PFSK-1 (cell line): Measurements from ENCODE around the gene UBALD2.
A peak's percentile ranks its signal among the peaks of the same experiment; 100 is the strongest.

Source experiments
- POLR2AphosphoS5 ChIP-seq: IDR thresholded peaks from 2 replicates; pipeline ENCODE4 v1.6.1; 2012; ENCODE audit warnings: low read depth, mild to moderate bottlenecking, control low read depth, low read length, moderate library complexity
- SIN3A ChIP-seq: IDR thresholded peaks from 2 replicates; pipeline ENCODE4 v1.6.1; 2012; ENCODE audit warnings: mild to moderate bottlenecking, low read length, moderate library complexity, borderline replicate concordance; ENCODE audit not compliant: insufficient read depth
- TAF1 ChIP-seq: IDR thresholded peaks from 2 replicates; pipeline ENCODE4 v1.6.1; 2012; ENCODE audit warnings: low read length, control low read depth, borderline replicate concordance; ENCODE audit not compliant: insufficient read depth
- TF ChIP-seq, protein P1 (sequence below), 2 experiments: IDR thresholded peaks; 2 replicates each; pipeline versions ENCODE4 v1.6.1 to v1.8.0; 2011 to 2012; ENCODE audit warnings: low read depth in 2 of 2, low read length in 2 of 2, control low read depth in 1 of 2, inconsistent platforms in 1 of 2, mild to moderate bottlenecking in 1 of 2, moderate library complexity in 1 of 2; ENCODE audit not compliant: insufficient read depth in 1 of 2

DNA sequence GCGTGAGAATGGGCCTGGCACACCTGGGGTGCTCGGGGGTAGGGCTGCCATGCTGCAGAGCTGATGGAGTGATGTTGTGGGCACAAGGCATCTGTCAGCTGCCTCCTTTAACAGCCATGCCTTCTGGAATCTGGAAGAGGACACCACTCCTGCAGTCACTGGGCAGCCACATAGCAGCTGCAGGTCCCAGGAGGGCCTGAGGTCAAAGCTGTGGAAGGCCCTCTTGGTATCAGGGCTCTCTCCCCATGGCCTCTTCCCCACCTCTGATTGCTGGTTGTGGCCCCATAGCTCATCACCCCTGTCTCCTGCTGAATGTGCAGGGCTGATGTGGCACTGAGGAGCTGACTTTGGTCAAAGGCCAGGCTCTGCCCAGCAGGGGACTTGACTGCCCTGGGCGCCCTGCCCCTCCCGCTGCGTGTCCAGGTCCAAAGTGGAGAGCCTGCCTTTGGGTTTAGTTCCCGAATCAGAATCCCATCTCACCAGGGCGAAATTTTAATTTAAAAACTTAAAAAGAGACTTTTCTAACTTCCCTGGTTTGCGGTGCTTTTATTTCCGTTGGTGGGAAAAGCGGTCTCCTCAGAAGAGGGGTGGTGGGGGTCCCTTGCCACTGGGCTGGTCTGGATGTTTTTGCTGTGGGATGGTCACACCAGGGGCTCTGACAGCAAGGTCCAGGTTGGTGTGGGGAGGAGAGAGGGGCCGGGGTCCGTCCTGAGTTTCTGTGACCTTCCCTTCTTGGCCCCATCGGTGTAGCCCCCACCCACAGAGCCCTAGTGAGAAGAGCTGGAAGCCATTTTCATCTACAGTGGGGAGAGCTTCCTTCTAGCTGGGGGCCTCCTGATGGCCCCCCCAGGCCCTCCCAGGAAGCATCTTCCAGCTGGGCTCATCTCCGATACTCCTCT is 5.9 kb downstream of the UBALD2 start:
- TF ChIP-seq POLR2AphosphoS5 (peak; percentile 51), SIN3A (0 out of 2 replicates have a peak, but pooled peaks have one; percentile 9), TAF1 (no peak)
- TF ChIP-seq, protein P1, sequence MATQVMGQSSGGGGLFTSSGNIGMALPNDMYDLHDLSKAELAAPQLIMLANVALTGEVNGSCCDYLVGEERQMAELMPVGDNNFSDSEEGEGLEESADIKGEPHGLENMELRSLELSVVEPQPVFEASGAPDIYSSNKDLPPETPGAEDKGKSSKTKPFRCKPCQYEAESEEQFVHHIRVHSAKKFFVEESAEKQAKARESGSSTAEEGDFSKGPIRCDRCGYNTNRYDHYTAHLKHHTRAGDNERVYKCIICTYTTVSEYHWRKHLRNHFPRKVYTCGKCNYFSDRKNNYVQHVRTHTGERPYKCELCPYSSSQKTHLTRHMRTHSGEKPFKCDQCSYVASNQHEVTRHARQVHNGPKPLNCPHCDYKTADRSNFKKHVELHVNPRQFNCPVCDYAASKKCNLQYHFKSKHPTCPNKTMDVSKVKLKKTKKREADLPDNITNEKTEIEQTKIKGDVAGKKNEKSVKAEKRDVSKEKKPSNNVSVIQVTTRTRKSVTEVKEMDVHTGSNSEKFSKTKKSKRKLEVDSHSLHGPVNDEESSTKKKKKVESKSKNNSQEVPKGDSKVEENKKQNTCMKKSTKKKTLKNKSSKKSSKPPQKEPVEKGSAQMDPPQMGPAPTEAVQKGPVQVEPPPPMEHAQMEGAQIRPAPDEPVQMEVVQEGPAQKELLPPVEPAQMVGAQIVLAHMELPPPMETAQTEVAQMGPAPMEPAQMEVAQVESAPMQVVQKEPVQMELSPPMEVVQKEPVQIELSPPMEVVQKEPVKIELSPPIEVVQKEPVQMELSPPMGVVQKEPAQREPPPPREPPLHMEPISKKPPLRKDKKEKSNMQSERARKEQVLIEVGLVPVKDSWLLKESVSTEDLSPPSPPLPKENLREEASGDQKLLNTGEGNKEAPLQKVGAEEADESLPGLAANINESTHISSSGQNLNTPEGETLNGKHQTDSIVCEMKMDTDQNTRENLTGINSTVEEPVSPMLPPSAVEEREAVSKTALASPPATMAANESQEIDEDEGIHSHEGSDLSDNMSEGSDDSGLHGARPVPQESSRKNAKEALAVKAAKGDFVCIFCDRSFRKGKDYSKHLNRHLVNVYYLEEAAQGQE (IDR thresholded peaks at IDR 0.05; ENCODE audit: insufficient read depth in 1 of 2, low read depth in 2 of 2, low read length in 2 of 2): no peak
